Kidney (tissue), 14 donors: ENCODE results near the gene ZMYM4. TPM values are rescaled to one million over a fixed set of nuclear protein-coding genes. Genes with fewer than 3 reads are reported as not detected.

Experiments used
- DNase-seq, 5 donors: peaks; one replicate each; pipeline ENCODE4 v3.0.0-alpha.2; 2013 to 2020
- FAIRE-seq: peaks from 2 replicates; lab custom pipeline; 2012; peaks lifted over from hg19 to GRCh38; lab: Jason Lieb, UNC
- H3K27ac ChIP-seq, 2 donors: one replicate each; pipeline ENCODE4 v1.7.0; 2013; ENCODE audit warnings: low read depth in 2 of 2, low read length in 2 of 2, inconsistent platforms in 1 of 2
- H3K27me3 ChIP-seq: one replicate; pipeline ENCODE4 v1.7.1; 2013; ENCODE audit warnings: low read length, inconsistent platforms; ENCODE audit not compliant: control insufficient read depth, insufficient read depth
- H3K36me3 ChIP-seq, 3 donors: one replicate each; pipeline versions ENCODE4 v1.7.0 to v1.7.1; 2013; ENCODE audit warnings: low read length in 3 of 3, control low read depth in 1 of 3, inconsistent platforms in 1 of 3; ENCODE audit not compliant: insufficient read depth in 3 of 3, control insufficient read depth in 2 of 3
- H3K4me1 ChIP-seq, 3 donors: one replicate each; pipeline versions ENCODE4 v1.7.0 to v1.7.1; 2013; ENCODE audit warnings: low read length in 3 of 3, inconsistent platforms in 1 of 3, low read depth in 1 of 3; ENCODE audit not compliant: control insufficient read depth in 2 of 3, insufficient read depth in 2 of 3
- H3K4me3 ChIP-seq, 3 donors: one replicate each; pipeline versions ENCODE4 v1.7.0 to v1.8.1; 2013; ENCODE audit warnings: low read length in 3 of 3, control low read depth in 1 of 3, inconsistent platforms in 1 of 3
- H3K9ac ChIP-seq, 3 donors: one replicate each; pipeline versions ENCODE4 v1.7.0 to v1.7.1; 2013; ENCODE audit warnings: low read length in 3 of 3, control low read depth in 1 of 3, inconsistent platforms in 1 of 3
- H3K9me3 ChIP-seq, 3 donors: one replicate each; pipeline versions ENCODE4 v1.7.0 to v1.7.1; 2013; ENCODE audit warnings: low read length in 3 of 3, control low read depth in 1 of 3, inconsistent platforms in 1 of 3; ENCODE audit not compliant: control insufficient read depth in 2 of 3, insufficient read depth in 1 of 3
- intact Hi-C: fragments of 100-400 bp; cut with DNase I; formaldehyde crosslinking; loops from one replicate; pipeline ENCODE4 v1.11.1; 2022
- polyA plus RNA-seq: library from polyadenylated mRNA; stranded (reverse); fragments of 350-450 nt; fragmentation: Illumina TruSeq; extraction: RNeasy Lipid Tissue Mini Kit (QIAGEN cat#74804); gene quantifications from one replicate; pipeline ENCODE4 v1.2.3, GENCODE V29; 2014; ENCODE audit warnings: low read depth, low replicate concordance; ENCODE audit not compliant: insufficient read depth
- total RNA-seq: library from RNA; stranded (reverse); fragmentation: NEBNext Ultra II Directional; extraction: Animal tissue kit (Norgen Biotek cat#: 25700); gene quantifications from one replicate; pipeline ENCODE4 v1.2.1, GENCODE V29; 2021
- TF ChIP-seq, protein P1 (sequence below): IDR thresholded peaks from 3 replicates; pipeline ENCODE4 v1.5.1; 2012; ENCODE audit warnings: mild to moderate bottlenecking, moderate library complexity, borderline replicate concordance; ENCODE audit not compliant: insufficient read depth; ENCODE audit errors: extremely low read depth
- donor health status: control.
- donor health status: control.
- donor health status: control.
- donor health status: control.
- donor health status: control.
- donor health status: DM: yes; HTN: yes; CAD: no.
- donor health status: Normal renal cell carcinoma (clear cell type).

Gene ZMYM4
- total and polyA plus RNA-seq, 2 donors from 2014 or later = 11.2 to 64.4 TPM

GRCh38 chr1:35269201-35269988 lies 886 bp downstream of the ZMYM4 start:
- Histone ChIP-seq H3K36me3 (no peaks in the 10 kb centered on the region), H3K9ac (peak overlapping the region; percentile 64 to 83 (median 67)), H3K9me3 (no peaks in the 10 kb centered on the region), H3K27ac (peak overlapping the region in 1 of 2 donors; percentile 63), H3K4me1 (peaks cover 0 to 8% (median 5%) of the 10 kb centered on the region in 3 donors), H3K4me3 (peak overlapping the region; percentile 89 to 92 (median 91)), H3K27me3 (no peaks in the 10 kb centered on the region)
- TF ChIP-seq, protein P1, sequence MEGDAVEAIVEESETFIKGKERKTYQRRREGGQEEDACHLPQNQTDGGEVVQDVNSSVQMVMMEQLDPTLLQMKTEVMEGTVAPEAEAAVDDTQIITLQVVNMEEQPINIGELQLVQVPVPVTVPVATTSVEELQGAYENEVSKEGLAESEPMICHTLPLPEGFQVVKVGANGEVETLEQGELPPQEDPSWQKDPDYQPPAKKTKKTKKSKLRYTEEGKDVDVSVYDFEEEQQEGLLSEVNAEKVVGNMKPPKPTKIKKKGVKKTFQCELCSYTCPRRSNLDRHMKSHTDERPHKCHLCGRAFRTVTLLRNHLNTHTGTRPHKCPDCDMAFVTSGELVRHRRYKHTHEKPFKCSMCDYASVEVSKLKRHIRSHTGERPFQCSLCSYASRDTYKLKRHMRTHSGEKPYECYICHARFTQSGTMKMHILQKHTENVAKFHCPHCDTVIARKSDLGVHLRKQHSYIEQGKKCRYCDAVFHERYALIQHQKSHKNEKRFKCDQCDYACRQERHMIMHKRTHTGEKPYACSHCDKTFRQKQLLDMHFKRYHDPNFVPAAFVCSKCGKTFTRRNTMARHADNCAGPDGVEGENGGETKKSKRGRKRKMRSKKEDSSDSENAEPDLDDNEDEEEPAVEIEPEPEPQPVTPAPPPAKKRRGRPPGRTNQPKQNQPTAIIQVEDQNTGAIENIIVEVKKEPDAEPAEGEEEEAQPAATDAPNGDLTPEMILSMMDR = no peak
- no peak for FAIRE-seq
- DNase-seq = peak in 2 of 5 donors; percentile 12 to 25
- intact Hi-C loops = no loop called here

GRCh38 chr1:35269989-35270289 lies 1.4 kb downstream of the ZMYM4 start:
- H3K4me3 ChIP-seq = peak overlapping the region; percentile 89 to 92 (median 91)
- no peaks in the 10 kb centered on the region for H3K36me3 ChIP-seq
- peak overlapping the region in 1 of 3 donors; percentile 64 for H3K9ac ChIP-seq
- H3K9me3 ChIP-seq = no peaks in the 10 kb centered on the region
- intact Hi-C loops = no loop called here
- no peaks in the 10 kb centered on the region for H3K27me3 ChIP-seq
- no peak overlapping the region for H3K27ac ChIP-seq
- FAIRE-seq (no peak), DNase-seq (no peak)
- peaks cover 0 to 8% (median 5%) of the 10 kb centered on the region in 3 donors for H3K4me1 ChIP-seq
- TF ChIP-seq, protein P1 = no peak

- no peak overlapping the region for H3K9ac ChIP-seq
- no peak overlapping the region for H3K4me3 ChIP-seq
- no peaks in the 10 kb centered on the region for H3K27me3 ChIP-seq
- DNase-seq = no peak
- peaks cover 0 to 5% (median 5%) of the 10 kb centered on the region in 3 donors for H3K4me1 ChIP-seq
- FAIRE-seq = no peak
- no peaks in the 10 kb centered on the region for H3K9me3 ChIP-seq
- TF ChIP-seq, protein P1 = no peak
- intact Hi-C loops = no loop called here
- H3K36me3 ChIP-seq = no peaks in the 10 kb centered on the region
- no peak overlapping the region for H3K27ac ChIP-seq
Measured at GRCh38 chr1:35270836-35271235, 2.3 kb downstream of the ZMYM4 start.
